GM04503 (cell line): ENCODE results near the gene TMEM220.
A peak's percentile ranks its signal among the peaks of the same experiment; 100 is the strongest.
"Not testable (repeated sequence)": the region's sequence is repeated elsewhere in the genome, so short reads cannot be mapped to it uniquely, and the experiment has no call there.

Experiments used
- DNase-seq: peaks from one replicate; pipeline ENCODE4 v3.0.0-alpha.2; 2012; ENCODE audit warnings: low read depth

The TMEM220 gene

GRCh38 chr17:10754861-10755591, 25.2 kb upstream of the TMEM220 start:
- no peak for DNase-seq

- no peak for DNase-seq
Observed at GRCh38 chr17:10754109-10754508, 24.3 kb upstream of the TMEM220 start.

- DNase-seq, result no peak
Observed at GRCh38 chr17:10752696-10753095, 22.9 kb upstream of the TMEM220 start.

GRCh38 chr17:10751563-10751962, 21.7 kb upstream of the TMEM220 start:
- no peak for DNase-seq

- DNase-seq, result no peak
Observed at GRCh38 chr17:10750210-10750609, 20.4 kb upstream of the TMEM220 start.

- DNase-seq, result no peak
Observed at GRCh38 chr17:10748531-10749181, 18.8 kb upstream of the TMEM220 start.

- DNase-seq, result peak; percentile 68
Observed at GRCh38 chr17:10745231-10745630, 15.4 kb upstream of the TMEM220 start.

- no peak for DNase-seq
Observed at GRCh38 chr17:10744501-10745000, 14.7 kb upstream of the TMEM220 start.

GRCh38 chr17:10743316-10744009, 13.6 kb upstream of the TMEM220 start:
- DNase-seq, result peak; percentile 37

- no peak for DNase-seq
Observed at GRCh38 chr17:10742431-10742830, 12.6 kb upstream of the TMEM220 start.

- no peak for DNase-seq
Observed at GRCh38 chr17:10741416-10742135, 11.8 kb upstream of the TMEM220 start.

- DNase-seq, result no peak
Observed at GRCh38 chr17:10739386-10739785, 9.6 kb upstream of the TMEM220 start.

GRCh38 chr17:10738521-10739258, 8.9 kb upstream of the TMEM220 start:
- no peak for DNase-seq

- no peak for DNase-seq
Observed at GRCh38 chr17:10737736-10738135, 7.9 kb upstream of the TMEM220 start.

- no peak for DNase-seq
Observed at GRCh38 chr17:10737168-10737622, 7.4 kb upstream of the TMEM220 start.

GRCh38 chr17:10735821-10736220, 6.0 kb upstream of the TMEM220 start:
- DNase-seq, result no peak

GRCh38 chr17:10735251-10735650, 5.4 kb upstream of the TMEM220 start:
- no peak for DNase-seq

GRCh38 chr17:10733666-10734065, 3.8 kb upstream of the TMEM220 start:
- DNase-seq, result no peak

- not testable (repeated sequence) for DNase-seq
Observed at GRCh38 chr17:10732121-10732520, 2.3 kb upstream of the TMEM220 start.

- no peak for DNase-seq
Observed at GRCh38 chr17:10731408-10731879, 1.6 kb upstream of the TMEM220 start.

GRCh38 chr17:10730247-10730646, 424 bp upstream of the TMEM220 start:
- not testable (repeated sequence) for DNase-seq
